HT1080 (cell line): ENCODE measurements around the gene LATS1. TPM values are rescaled to one million over a fixed set of nuclear protein-coding genes. Genes with fewer than 3 reads are reported as not detected.
A peak's percentile ranks its signal among the peaks of the same experiment; 100 is the strongest.
"Not testable (repeated sequence)": the region's sequence is repeated elsewhere in the genome, so short reads cannot be mapped to it uniquely, and the experiment has no call there.

Experiments used
- DNase-seq: peaks from one replicate; pipeline ENCODE4 v3.0.0-alpha.2; 2015; ENCODE audit warnings: low read depth
- polyA plus RNA-seq, 2 experiments: library from polyadenylated mRNA; depleted of rRNA; stranded (reverse); fragments of >200 nt; gene quantifications; 2 replicates each; pipeline ENCODE4 v1.2.3, GENCODE V29; 2015
- total RNA-seq: library from RNA; depleted of rRNA; stranded (reverse); fragments of >200 nt; shearing (Covaris generic); gene quantifications from 2 replicates; pipeline ENCODE4 v1.2.3, GENCODE V29; 2014; rRNA removed

Gene LATS1
- 15.0 and 17.9 TPM in 2 replicates for total RNA-seq
- polyA plus RNA-seq (2015; cell fraction: cytosol; rRNA removed) = 10.6 and 14.0 TPM in 2 replicates
- polyA plus RNA-seq (2015; cell fraction: nucleus; rRNA removed) = 20.6 and 22.5 TPM in 2 replicates

DNA sequence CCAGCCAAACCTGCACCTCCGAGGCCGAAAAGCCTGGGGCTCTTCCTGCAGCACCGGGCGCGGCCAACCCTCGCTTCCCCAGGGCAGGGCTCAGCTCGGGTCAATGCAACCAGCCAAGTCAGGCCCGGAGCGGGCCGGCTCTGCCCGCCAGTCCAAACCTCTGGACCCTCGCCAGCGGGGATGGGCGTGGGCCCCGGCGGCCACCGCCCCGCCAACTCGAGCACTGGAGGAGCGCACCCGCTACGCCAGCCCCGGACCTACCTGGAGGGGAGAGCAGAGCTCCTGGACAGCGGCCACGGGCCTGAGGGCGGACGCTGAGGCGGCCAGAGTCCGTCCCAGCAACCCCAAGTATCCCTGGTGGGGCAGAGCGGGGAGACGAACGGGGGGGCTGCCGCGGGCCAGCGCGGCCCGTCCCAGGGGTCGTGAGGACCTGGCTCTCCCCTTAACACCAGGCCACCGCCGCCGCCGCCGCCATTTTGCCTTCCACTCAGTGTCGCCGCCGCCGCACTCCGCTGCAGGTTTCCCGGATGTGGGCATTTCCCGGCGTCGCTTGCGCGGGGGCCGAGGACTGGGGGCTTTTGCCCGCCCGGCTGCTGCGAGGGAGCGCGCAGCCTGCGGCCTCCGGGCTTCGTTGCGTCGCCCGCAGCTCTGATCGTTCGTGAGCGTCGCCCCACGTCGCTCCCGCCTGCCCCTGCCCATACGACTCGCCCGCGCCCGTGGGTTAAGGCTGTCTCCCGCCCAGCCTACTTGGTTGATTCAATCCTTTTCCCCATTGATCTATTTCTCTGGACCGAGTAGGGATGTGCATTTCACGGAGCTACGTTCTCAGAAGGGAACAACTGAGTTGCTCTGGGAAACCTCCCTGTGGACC is at the start of gene LATS1:
Gene LATS1, minus strand, starts transcription at position 514 of the 871 bp plus-strand sequence. CDS start 15,975 bp downstream, outside the sequence.
- DNase-seq = peak; percentile 77

DNA sequence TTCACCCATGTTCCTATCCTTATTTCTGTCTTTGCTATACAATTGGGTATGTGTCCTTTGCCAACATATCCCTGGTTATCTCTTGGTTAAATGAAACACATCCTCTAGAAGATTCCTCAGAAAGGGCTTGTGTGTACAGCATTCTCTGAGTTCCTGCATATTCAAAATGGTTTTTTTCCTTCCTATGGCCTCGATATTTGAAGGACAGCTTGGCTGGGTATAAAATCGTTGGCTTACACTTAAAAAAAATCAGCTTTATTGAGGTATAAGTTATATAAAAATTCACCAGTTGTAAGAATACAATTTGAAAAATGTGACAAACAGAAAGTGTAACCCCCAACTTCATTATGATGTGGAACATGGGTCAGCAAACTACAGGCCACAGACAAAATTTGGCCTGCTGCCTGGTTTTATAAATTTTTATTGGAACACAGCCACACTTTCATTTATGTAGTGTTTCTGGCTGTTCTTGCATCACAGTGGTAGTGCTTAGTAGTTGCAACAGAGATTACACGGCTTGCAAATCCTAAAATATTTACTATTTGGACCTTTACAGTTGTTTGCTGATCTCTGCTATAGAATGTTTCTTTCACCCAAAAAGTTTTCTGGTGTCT is 48.4 kb upstream of the LATS1 start:
- DNase-seq = peak; percentile 33

DNA sequence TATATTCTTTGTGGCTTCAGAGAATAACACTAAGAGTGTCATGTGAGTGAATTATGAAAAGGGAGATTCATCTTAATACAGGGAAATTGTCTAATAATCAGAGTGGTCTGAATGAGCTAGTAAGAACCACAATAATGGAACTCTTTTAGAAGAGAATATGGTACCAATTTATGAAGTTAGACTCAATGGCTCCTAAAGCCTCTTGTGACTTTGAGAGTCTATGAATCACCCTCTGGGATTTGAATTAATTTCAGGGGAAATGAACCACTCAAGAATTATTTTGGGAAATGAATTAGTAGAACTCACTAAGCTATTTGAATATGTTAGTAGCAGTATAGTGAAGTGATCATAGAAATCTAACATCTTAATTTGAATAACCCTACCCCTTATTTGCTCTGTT is 46.0 kb upstream of the LATS1 start:
- no peak for DNase-seq

DNA sequence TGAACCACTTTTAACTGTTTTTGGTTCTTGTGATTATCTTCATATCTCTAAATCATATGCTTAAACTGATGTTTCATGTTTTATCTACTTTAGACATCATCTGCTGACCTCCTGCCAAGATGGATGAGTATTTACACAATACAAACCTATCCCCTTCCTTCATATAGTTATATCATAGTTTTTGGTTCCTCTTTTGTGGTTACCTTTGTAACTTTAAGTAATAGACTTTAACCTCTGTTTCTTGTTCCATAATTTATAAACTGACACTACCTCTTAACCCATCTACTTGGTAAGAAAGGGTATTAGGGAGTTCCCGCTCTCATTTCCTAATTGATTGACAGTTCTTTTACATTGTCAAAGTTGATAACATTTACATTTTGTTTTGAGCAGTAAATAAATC is 43.5 kb upstream of the LATS1 start:
- DNase-seq = no peak

DNA sequence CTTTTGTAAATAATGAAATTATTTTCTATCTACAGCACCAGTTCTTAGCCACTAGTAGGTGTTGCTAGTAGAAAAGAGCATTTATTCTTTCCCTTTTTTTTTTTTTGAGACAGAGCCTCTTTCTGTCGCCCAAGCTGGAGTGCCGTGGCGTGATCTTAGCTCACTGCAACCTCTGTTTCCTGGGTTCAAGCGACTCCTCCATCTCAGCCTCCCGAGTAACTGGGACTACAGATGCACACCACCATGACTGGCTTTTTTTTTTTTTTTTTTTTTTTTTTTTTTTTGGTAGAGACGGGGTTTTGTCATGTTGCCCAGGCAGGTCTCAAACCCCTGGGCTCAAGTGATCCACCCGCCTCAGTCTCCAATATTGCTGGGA is 38.3 kb upstream of the LATS1 start:
- no peak for DNase-seq

DNA sequence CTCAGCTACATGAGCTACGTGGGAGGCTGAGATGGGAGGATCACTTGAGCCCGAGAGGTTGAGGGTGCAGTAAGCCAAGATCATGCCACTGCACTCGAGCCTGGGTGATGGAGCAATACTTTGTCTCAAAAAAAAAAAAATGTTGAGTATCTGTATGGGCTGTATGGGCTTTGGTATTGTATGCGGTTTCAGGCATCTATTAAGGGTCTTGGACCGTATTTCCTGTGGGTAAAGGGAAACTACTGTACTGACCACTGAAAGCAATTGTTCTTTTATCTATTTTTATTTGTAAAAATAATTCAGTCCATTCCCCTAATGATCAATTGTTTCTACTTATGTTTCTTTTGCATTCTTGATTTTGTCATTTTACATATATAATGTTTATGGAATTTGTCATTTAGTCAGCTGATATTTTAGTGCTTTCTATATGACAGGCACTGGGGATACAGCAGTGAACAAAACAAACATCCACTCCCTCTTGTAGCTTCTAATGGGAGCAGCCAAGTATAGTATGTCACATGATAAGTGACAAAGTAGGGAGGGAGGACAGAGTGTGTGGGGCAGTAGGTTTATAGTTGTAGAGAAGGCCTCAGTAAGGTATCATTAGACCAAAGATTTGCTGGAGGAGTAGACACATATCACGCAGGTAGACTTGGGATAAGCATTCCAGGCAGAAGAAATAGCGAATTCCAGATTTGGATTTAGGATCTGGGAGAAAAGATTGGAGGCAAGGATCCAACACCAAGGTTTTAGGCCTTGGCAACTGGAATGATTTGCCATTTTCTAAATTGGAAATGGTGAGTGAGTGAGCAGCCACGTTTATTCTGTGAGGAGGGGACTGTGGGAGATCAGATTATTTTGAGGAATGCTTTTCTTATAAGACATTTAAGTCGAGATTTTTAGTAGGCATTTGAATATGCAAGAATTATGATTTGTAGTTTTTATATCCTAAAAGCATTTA is 37.7 kb upstream of the LATS1 start:
- no peak for DNase-seq

DNA sequence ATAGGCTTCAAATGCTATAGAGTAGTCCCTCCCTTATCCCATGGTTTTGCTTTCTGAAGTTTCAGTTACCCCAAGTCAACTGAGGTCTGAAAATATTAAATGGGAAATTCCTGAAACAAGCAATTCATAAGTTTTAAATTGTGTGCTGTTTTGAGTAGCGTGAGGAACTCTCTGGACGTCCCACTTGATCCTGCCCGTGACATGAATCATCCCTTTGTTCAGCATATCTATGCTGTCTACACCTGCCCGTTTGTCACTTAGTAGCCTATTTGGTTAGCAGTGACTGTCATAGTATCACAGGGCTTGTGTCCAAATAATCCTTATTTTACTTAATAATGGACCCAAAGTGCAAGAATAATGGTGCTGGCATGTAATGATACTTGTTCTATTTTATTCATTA is 36.6 kb upstream of the LATS1 start:
- no peak for DNase-seq

DNA sequence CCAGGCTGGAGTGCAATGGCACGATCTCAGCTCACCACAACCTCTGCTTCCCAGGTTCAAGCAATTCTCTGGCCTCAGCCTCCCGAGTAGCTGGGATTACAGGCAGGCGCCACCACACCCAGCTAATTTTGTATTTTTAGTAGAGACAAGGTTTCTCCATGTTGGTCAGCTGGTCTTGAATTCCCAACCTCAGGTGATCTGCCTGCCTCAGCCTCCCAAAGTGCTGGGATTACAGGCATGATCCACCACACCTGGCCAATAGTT is 35.4 kb upstream of the LATS1 start:
- not testable (repeated sequence) for DNase-seq

DNA sequence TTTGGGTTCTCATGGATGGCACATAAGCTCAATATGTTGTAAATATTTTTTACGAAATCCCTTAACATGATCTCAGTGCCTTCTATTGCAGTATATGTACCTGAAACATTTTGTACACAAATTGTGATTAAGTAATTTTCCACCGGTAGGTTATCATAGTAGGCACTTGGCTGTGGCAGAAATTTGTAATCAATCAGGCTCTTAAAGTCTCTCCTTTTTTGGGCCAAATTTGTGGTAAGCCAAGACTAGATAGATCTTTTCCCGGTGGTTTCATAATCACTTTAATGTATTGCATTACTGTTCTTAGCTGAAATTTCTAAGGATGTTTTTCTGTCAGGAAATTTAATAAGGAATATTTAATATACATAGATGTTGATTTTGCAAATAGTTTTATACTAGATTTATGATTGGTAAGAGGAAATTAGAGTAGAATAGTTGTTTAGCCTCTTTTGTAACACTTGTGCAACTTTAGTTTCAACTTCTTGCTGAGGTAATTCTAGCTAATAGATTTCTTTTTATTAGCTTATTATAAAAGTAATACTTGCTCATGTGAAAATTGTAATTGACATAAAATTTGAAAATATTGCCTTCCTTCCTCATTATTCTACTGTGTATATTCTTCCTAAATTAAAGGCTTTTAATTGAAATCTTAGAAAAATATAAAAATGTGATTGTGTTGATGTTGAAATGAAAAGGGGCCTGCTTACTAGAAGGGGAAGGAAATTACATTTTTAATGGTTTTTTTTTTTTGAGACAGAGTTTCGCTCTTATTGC is 34.9 kb upstream of the LATS1 start:
- DNase-seq = no peak

DNA sequence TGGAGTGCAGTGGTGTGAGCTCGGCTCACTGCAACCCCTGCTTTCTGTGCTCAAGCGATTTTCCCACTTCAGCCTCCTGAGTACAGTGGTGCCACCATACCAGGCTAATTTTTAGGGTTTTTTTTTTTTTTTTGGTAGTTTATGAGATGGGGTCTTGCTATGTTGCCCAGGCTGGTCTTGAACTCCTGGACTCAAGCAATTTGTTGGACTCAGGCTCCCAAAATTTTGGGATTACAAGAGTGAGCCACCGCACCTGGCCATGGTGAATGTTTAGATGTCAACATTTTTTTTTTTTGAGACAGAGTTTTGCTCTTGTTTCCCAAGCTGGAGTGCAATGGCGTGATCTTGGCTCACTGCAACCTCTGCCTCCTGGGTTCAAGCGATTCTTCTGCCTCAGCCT is 34.0 kb upstream of the LATS1 start:
- DNase-seq = not testable (repeated sequence)

DNA sequence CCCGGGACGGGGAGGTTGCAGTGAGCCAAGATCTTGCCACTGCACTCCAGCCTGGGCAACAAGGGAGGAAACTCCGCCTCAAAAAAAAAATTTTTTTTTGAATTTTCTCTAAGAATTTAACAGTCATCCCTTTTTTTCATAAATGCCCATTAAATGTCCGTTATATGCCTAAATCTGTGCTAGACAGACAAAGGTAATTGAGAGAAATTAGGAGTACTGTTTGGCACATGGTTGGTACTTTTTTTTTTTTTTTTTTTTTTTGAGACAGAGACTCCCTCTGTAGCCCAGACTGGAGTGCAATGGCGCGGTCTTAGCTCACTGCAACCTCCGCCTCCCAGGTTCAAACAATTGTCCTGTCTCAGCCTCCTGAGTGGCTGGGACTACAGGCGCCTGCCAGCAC is 33.3 kb upstream of the LATS1 start:
- DNase-seq = no peak

DNA sequence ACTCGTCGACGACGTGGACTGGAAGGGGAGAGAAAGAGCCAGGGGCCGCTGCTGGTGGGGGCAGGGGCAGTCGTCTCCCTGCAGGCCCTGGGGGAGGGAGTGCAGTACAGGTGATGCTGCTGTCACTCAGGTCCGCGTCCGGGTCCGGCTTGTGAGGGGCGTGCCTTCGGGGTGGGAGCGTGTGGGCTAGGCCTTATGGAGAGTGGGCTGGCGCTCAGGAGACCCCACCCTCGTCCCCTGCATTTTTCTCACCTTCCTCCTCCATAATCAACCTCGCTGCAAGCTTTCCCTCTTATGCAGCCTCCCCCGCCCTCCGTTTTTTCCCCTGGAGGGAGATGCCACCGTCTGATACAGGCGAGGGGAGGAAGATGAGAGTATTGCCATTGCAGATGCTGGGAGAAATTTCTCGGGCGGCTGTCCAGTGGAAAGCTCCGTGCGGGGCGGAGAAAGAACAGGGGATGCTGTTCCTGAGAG is 32.3 kb upstream of the LATS1 start:
- peak; percentile 80 for DNase-seq

DNA sequence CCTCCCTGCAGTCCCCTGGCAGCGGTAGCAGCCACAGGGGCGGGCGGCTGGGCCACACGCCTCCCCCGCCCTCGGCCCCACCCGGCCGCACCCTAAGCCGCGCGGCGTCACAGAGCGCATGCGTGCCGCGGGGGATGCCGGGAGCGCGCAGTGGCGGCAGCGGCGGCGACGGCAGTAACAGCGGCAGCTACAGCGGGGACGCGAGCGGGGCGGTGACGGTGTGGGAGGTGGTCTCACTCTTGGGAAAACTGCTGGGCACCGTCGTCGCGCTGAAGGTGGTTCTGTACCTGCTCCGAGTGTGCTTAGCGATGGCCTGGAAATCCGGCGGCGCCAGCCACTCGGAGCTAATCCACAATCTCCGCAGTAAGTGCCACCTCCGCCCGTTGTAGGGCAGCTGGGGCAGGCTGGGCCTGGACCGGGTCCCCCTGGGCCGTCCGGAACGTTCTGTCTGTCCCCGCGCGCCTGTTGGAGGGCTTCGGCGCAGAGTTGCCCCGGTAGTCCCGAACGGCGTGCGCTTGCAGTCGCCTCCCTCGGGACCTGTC is 31.8 kb upstream of the LATS1 start, which contains the start of gene PCMT1:
Gene PCMT1, plus strand, starts transcription at position 148 of the 542 bp plus-strand sequence. Its CDS starts 161 bp downstream, at position 309.
- peak; percentile 86 for DNase-seq

DNA sequence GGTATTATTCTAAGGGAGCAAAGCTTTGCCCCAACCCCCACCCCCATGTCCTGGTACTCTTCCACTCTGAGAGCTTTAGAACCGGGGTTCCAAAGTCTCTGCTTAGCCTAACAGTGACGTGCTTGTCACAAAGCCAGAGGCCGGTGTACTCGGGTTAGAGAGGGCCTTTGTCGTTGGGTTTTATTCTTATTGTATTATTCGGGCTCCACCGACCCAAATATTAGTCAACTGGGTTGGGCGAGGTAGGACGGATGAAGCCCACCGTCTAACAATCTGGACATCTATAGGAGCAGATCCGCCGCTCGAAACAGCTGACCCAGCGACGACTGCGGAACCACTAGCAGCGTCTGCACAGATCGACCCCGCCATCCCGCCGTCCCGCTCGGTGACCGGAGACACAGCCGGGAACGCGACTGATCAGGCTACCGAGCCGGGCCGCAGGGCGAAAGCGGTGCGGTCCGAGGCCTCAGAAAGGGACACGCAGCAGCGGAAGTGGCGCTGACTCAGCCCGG is 31.2 kb upstream of the LATS1 start:
- DNase-seq = not testable (repeated sequence)

DNA sequence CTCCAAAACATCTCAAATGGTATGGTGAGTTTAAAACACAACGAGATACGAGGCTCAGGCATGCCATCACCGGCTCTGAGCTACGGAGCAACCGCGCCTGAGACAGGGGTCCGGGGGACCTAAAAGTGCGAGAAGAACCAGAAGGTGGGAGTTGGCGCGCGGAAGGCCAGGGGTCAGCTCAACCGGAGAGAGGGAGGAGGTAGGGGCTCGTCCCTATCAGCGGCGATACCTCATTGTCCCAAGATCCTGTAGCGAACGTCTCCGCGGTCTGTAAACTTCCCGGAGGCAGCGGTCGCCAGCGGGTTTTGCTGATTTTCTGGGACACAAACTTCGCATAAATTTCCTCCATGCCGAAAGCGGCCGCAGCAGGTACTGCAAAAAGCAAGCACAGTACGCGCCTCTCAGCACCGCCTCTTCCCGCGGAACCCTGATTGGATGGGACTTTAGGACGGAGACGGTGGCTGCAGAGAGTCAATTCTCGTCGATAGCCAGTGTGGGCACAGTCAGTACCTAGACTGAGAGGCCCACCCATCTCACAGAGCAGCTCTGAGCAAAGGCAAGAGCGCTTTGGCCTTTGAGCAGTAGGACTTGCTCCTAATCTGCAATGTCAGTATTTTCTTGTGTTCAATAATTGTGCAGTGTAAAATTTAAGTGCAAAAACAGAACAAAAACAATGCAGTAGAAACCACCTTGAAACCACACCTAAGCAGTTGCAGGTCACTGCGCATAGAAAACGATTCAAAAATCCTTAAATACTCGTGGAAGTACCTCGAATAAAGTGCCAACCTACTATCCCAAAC is 28.4 kb upstream of the LATS1 start, which contains the start of gene NUP43:
Gene NUP43, minus strand, starts transcription at position 383 of the 800 bp plus-strand sequence. Its CDS starts 34 bp downstream, at position 349.
- DNase-seq = peak; percentile 89

DNA sequence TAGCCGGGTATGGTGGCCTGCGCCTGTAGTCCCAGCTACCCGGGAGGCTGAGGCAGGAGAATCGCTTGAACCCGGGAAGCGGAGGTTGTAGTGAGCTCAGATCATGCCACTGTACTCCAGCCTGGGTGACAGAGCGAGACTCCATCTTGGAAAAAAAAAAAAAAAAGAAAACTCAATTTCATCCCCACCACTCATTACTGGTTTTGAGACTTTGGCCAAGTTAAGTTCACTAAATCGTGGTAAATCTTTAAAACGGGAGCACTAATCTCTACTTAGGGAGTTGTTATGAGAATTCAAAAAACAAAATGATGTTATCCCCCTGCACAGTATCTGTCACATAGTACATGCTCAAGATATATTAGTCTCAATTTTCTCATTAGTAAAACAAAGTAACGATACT is 27.4 kb upstream of the LATS1 start:
- not testable (repeated sequence) for DNase-seq

DNA sequence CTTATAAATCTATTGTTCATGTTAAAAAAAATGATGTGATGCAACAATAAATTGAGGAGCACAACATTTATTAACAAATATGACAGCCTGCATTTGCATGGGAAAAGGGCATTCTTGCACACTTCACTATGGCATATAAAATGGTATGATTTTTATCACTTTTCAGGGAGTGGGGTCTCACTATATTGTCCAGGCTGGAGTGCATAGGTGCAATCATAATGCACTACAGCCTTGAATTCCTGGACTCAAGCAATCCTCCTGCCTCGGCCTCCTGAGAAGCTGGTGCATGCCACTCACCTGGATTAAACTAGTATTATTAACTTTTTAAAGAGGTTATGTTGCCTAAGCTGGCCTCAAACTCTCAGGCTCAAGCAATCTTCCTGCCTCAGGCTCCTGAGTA is 17.0 kb upstream of the LATS1 start:
- no peak for DNase-seq

DNA sequence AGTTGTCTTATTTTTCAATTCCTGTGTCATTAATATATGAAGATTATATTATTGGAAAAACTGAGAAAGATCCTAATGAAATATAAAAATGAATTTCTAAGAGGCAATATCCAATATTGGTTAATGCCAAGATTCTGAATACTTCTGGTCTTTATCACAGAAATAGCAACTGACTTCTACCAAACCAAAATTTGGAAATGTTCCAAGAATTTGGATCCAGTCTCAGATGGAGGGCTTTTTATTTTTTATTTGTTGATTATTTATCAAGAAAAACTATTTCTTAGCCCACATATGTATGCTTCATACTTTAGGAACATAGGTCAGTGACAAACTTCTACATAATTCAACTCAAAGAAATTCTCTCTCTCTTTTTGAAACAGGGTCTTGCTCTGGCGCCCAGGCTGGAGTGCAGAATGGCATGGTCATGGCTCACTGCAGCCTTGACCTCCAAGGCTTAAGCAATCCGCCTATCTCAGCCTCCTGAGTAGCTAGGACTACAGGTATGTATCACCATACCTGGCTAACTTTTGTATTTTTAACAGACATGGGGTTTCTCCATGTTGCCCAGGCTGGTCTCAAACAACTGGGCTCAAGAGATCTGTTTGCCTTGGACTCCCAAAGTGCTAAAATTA is 15.3 kb upstream of the LATS1 start:
- DNase-seq = no peak

DNA sequence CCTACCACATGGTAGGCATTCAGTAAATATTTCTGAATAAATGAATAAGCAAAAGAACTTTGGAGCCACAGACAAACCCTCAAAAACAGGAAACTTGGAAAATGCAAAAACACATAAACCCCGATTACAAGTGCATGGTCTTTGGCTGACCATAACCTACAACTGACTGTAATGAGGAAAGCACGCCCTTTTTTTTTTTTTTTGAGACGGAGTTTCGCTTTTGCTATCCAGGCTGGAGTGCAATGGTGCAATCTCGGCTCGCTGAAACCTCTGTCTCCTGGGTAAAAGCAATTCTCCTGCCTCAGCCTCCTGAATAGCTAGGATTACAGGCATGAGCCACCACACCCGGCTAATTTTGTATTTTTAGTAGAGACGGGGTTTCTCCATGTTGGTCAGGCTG is 11.9 kb upstream of the LATS1 start:
- no peak for DNase-seq
